Measurements from ENCODE around the gene TMX1. TPM values are rescaled to one million over a fixed set of nuclear protein-coding genes. Genes with fewer than 3 reads are reported as not detected.

The TMX1 gene
- total RNA-seq, 4 donors from 2014 or later = 17.1 to 33.0 (median 21.8) TPM

- no peak for DNase-seq (ENCODE audit: low spot score in 2 of 2)
- Histone ChIP-seq H3K27ac (no peak overlapping the region), H3K9me3 (no peaks in the 10 kb centered on the region), H3K36me3 (no peaks in the 10 kb centered on the region), H3K27me3 (no peaks in the 10 kb centered on the region), H3K4me1 (no peaks in the 10 kb centered on the region), H3K4me3 (no peak overlapping the region)
- TF ChIP-seq CTCF (IDR thresholded peaks at IDR 0.05) = no peak
- TF ChIP-seq EP300 (IDR thresholded peaks at IDR 0.05) = no peak
These were observed 11.7 kb upstream of the TMX1 start for GRCh38 chr14:51228391-51228790.

GRCh38 chr14:51228890-51229289 is 11.2 kb upstream of the TMX1 start:
- Histone ChIP-seq H3K27ac (no peak overlapping the region), H3K9me3 (no peaks in the 10 kb centered on the region), H3K4me1 (no peaks in the 10 kb centered on the region), H3K36me3 (no peaks in the 10 kb centered on the region), H3K4me3 (no peak overlapping the region), H3K27me3 (no peaks in the 10 kb centered on the region)
- no peak for DNase-seq (ENCODE audit: low spot score in 2 of 2)
- 50% methylated on average over 1 of the region's 1 CpG for WGBS
- TF ChIP-seq EP300 (IDR thresholded peaks at IDR 0.05) (no peak), POLR2A (IDR thresholded peaks at IDR 0.05) (no peak), CTCF (IDR thresholded peaks at IDR 0.05) (no peak), POLR2AphosphoS5 (IDR thresholded peaks at IDR 0.05) (no peak)

- Histone ChIP-seq H3K4me1 (peaks cover 9% of the 10 kb centered on the region), H3K9me3 (no peaks in the 10 kb centered on the region), H3K36me3 (no peaks in the 10 kb centered on the region), H3K27ac (no peak overlapping the region), H3K27me3 (no peaks in the 10 kb centered on the region), H3K4me3 (no peak overlapping the region)
- DNase-seq (ENCODE audit: low spot score in 2 of 2) = no peak
- no peak for TF ChIP-seq CTCF (IDR thresholded peaks at IDR 0.05)
- TF ChIP-seq POLR2AphosphoS5 (IDR thresholded peaks at IDR 0.05) = no peak
These were observed 3.7 kb upstream of the TMX1 start for GRCh38 chr14:51236314-51236713.

- Histone ChIP-seq H3K4me3 (peak overlapping the region; percentile 84), H3K4me1 (peaks cover 27% of the 10 kb centered on the region), H3K27ac (peak overlapping the region; percentile 83), H3K27me3 (no peaks in the 10 kb centered on the region), H3K9me3 (no peaks in the 10 kb centered on the region), H3K36me3 (no peaks in the 10 kb centered on the region)
- WGBS = 11% methylated on average over 10 of the region's 10 CpGs
- TF ChIP-seq EP300 (IDR thresholded peaks at IDR 0.05) (no peak), CTCF (IDR thresholded peaks at IDR 0.05) (no peak), POLR2A (IDR thresholded peaks at IDR 0.05) (no peak), POLR2AphosphoS5 (IDR thresholded peaks at IDR 0.05) (no peak)
- DNase-seq (ENCODE audit: low spot score in 2 of 2) = no peak
These were observed 845 bp downstream of the TMX1 start for GRCh38 chr14:51240804-51241380.

- no peak overlapping the region for H3K4me3 ChIP-seq
- TF ChIP-seq EP300 (IDR thresholded peaks at IDR 0.05) = no peak
- no peak for DNase-seq (ENCODE audit: low spot score in 2 of 2)
- H3K27me3 ChIP-seq = no peaks in the 10 kb centered on the region
- H3K27ac ChIP-seq = no peak overlapping the region
- peaks cover 9% of the 10 kb centered on the region for H3K36me3 ChIP-seq
- H3K9me3 ChIP-seq = no peaks in the 10 kb centered on the region
- peaks cover 27% of the 10 kb centered on the region for H3K4me1 ChIP-seq
- 49% methylated on average over 7 of the region's 7 CpGs for WGBS
These were observed 2.8 kb downstream of the TMX1 start for GRCh38 chr14:51242545-51243490.

Data from suprapubic skin (tissue), 4 donors.